Nephron (organoid): ENCODE results near the gene ASIC4.

Experiments
- H3K27ac Mint-ChIP-seq, 3 experiments: 2 replicates each; pipeline ENCODE4 v1.8.0; 2020; ENCODE audit warnings: mixed read lengths in 3 of 3, mild to moderate bottlenecking in 2 of 3, moderate library complexity in 1 of 3
- H3K27me3 Mint-ChIP-seq: 2 replicates; pipeline ENCODE4 v1.8.0; 2021; ENCODE audit warnings: low read depth, mild to moderate bottlenecking, moderate library complexity, mixed read lengths
- H3K36me3 Mint-ChIP-seq: 2 replicates; pipeline ENCODE4 v1.8.0; 2020; ENCODE audit warnings: low read depth, mixed read lengths
- H3K4me1 Mint-ChIP-seq: 2 replicates; pipeline ENCODE4 v1.8.0; 2020; ENCODE audit warnings: mixed read lengths
- H3K4me3 Mint-ChIP-seq, 3 experiments: 2 replicates each; pipeline ENCODE4 v1.8.0; 2020; ENCODE audit warnings: mild to moderate bottlenecking in 3 of 3, mixed read lengths in 3 of 3, moderate library complexity in 2 of 3
- H3K9me3 Mint-ChIP-seq: 2 replicates; pipeline ENCODE4 v1.8.0; 2020; ENCODE audit warnings: mixed read lengths
- TF ChIP-seq, protein P1 (sequence below), 3 experiments: fragments of 200-600 bp; sonication (generic); IDR thresholded peaks; one replicate each; pipeline ENCODE4 v1.5.0; 2021; ENCODE audit warnings: antibody characterized with exemption in 3 of 3; ENCODE audit not compliant: unreplicated experiment in 3 of 3

Gene ASIC4, protein sequence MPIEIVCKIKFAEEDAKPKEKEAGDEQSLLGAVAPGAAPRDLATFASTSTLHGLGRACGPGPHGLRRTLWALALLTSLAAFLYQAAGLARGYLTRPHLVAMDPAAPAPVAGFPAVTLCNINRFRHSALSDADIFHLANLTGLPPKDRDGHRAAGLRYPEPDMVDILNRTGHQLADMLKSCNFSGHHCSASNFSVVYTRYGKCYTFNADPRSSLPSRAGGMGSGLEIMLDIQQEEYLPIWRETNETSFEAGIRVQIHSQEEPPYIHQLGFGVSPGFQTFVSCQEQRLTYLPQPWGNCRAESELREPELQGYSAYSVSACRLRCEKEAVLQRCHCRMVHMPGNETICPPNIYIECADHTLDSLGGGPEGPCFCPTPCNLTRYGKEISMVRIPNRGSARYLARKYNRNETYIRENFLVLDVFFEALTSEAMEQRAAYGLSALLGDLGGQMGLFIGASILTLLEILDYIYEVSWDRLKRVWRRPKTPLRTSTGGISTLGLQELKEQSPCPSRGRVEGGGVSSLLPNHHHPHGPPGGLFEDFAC

DNA sequence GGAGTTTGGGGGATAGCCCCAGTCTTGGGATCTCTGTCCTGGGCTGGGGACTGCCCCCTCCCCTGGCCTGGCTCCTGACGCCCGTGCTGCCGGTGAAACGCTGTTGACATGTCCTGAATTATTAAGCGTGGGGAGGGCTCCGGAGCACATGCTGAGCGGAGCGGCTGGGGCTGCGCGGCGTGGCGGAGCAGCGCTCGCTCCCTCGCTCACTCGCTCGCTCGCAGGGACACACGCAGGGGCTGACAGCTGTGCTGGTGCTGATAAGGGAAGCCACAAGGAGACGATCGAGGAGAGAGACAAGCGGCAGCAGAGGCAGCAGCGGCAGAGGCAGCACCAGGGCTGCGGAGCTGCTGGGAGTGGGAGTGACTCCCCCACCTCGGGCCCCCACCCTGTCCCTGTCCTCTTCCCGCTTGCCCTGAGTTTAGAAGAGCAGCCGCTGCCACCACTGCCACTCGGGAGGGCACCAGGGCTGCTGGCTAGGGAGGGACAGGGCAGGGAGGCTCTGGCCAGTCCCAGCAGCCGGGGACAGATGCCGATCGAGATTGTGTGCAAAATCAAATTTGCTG is at the start of gene ASIC4:
Gene ASIC4, plus strand, starts transcription at position 287 of the 566 bp plus-strand sequence. Its CDS starts 243 bp downstream, at position 530.
- TF ChIP-seq, protein P1, sequence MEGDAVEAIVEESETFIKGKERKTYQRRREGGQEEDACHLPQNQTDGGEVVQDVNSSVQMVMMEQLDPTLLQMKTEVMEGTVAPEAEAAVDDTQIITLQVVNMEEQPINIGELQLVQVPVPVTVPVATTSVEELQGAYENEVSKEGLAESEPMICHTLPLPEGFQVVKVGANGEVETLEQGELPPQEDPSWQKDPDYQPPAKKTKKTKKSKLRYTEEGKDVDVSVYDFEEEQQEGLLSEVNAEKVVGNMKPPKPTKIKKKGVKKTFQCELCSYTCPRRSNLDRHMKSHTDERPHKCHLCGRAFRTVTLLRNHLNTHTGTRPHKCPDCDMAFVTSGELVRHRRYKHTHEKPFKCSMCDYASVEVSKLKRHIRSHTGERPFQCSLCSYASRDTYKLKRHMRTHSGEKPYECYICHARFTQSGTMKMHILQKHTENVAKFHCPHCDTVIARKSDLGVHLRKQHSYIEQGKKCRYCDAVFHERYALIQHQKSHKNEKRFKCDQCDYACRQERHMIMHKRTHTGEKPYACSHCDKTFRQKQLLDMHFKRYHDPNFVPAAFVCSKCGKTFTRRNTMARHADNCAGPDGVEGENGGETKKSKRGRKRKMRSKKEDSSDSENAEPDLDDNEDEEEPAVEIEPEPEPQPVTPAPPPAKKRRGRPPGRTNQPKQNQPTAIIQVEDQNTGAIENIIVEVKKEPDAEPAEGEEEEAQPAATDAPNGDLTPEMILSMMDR (IDR thresholded peaks at IDR 0.05; ENCODE audit: unreplicated experiment in 3 of 3) = no peak
- Mint-ChIP-seq H3K36me3 (no peaks in the 10 kb centered on the region), H3K27ac (peak within 1 kb of the TSS; percentile 7 to 66 (median 34)), H3K4me1 (peaks cover 72% of the 10 kb centered on the region), H3K27me3 (peaks cover 84% of the 10 kb centered on the region), H3K4me3 (peak within 1 kb of the TSS; percentile 66 to 77 (median 72)), H3K9me3 (no peaks in the 10 kb centered on the region)

DNA sequence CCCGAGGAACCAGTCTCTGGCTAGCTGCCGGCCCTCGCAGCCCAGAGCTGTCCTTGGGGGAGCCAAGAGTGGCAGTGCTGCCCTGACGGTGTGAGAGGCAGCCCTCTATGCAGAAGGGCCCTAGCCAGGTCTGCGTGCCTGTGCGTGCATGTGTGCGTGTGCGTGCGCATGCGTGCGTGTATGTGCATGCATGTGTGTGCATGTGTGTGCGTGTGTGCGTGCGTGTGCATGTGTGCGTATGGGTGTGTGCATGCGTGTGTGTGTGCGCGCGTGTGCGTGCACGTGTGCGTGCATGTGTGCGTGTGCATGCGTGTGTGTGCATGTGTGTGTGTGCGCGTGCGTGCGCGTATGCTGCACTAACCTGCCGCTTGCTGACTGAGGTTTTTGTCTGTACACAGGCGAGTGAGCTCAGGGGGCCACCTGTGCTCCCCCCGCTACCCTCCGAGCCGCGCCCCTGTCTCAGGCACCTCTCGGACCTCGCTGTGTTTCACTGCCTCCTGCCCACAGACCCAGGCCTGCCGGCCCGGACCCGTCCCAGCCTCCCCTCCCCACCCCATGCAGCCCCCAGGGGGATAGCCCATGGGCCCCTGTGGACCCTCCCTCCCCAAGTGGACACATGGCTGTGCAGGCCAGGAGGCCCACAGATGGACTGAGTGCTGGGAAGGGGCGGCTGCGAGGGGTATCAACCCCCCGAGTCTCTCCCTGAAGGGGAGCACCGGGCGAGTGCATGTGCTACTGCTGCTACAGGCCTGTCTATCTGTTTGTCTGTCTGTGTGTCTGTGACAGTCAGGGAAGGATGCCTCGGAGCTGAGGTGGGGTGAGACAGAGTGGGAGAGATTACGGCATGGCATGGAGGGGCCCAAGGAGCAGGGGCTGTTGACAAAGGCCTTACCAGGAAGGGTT is 48.4 kb upstream of the ASIC4 start:
- no peaks in the 10 kb centered on the region for H3K27me3 Mint-ChIP-seq
- peaks cover 8% of the 10 kb centered on the region for H3K36me3 Mint-ChIP-seq
- no peaks in the 10 kb centered on the region for H3K4me1 Mint-ChIP-seq
- TF ChIP-seq, protein P1 (IDR thresholded peaks at IDR 0.05; ENCODE audit: unreplicated experiment in 3 of 3) = no peak
- H3K27ac Mint-ChIP-seq = no peak overlapping the region
- H3K4me3 Mint-ChIP-seq = no peak overlapping the region
- no peaks in the 10 kb centered on the region for H3K9me3 Mint-ChIP-seq

DNA sequence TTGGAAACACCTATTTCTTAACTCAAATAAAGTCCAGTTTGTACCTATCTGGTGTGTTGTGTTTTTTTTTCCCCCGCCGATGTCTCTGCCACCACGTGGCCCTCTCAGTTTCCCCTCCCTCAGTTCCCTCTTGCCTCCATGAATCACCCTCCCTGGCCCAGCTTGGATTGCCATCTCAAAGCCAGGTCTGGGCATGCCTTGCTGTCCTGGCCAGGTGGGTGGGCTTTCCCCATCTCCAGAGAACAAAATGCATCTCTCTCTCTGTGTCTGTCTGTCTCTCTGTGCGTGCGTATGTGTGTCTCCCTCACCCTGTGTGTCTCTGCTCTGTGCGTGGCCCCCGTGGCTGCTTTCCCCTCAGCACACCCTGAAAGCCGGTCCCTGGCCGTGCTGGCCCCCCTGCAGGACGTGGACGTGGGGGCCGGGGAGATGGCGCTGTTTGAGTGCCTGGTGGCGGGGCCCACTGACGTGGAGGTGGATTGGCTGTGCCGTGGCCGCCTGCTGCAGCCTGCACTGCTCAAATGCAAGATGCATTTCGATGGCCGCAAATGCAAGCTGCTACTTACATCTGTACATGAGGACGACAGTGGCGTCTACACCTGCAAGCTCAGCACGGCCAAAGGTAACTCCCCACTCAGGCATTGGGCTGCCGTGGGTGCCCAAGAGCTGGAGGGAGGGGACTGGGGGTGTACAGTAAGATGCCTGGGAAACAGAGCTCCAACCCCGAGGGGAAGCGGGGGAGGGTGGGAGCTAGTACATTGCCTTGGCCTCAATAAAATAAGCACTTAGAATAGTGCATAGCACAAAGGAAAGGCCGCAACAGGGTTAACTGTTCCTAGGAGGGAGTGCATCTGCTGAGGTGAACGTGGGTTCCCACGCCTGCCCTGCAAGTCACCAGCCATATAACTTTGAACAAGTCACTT is 47.2 kb upstream of the ASIC4 start:
- peaks cover 8% of the 10 kb centered on the region for H3K36me3 Mint-ChIP-seq
- H3K4me3 Mint-ChIP-seq = no peak overlapping the region
- TF ChIP-seq, protein P1 (IDR thresholded peaks at IDR 0.05; ENCODE audit: unreplicated experiment in 3 of 3) = no peak
- no peaks in the 10 kb centered on the region for H3K27me3 Mint-ChIP-seq
- H3K9me3 Mint-ChIP-seq = no peaks in the 10 kb centered on the region
- H3K27ac Mint-ChIP-seq = no peak overlapping the region
- H3K4me1 Mint-ChIP-seq = no peaks in the 10 kb centered on the region

DNA sequence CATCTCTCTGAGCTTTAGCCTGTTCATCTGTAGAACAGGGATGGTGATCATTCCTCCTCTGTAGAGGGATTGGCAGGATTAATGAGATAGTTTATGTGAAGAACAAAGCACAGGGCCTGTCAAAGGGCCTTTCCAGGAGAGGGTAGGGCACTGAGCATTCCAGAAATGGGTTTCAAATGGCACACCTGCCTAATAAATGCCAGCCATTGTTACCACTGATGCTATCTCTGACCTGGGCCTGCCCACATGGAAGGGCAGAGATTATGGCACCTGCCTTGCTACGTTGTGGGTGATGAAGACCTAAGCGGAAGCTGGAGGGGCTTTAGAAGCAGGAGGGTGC is 46.6 kb upstream of the ASIC4 start:
- Mint-ChIP-seq H3K27me3 (no peaks in the 10 kb centered on the region), H3K4me1 (no peaks in the 10 kb centered on the region), H3K9me3 (no peaks in the 10 kb centered on the region), H3K36me3 (peaks cover 4% of the 10 kb centered on the region), H3K4me3 (no peak overlapping the region), H3K27ac (no peak overlapping the region)
- TF ChIP-seq, protein P1 (IDR thresholded peaks at IDR 0.05; ENCODE audit: unreplicated experiment in 3 of 3) = no peak
